HG03280 (cell line): ENCODE results near the gene NFIL3.
A peak's percentile ranks its signal among the peaks of the same experiment; 100 is the strongest.

Experiments used
- ATAC-seq: cut with Tn5 transposase; IDR thresholded peaks from one replicate; pipeline ENCODE4 v1.9.1; 2021; ENCODE audit warnings: mild to moderate bottlenecking, moderate library complexity; ENCODE audit not compliant: unreplicated experiment

The NFIL3 gene

GRCh38 chr9:91361291-91362050, 62.2 kb downstream of the NFIL3 start, which contains the start of gene AUH:
Gene AUH, minus strand, starts transcription at chr9:91361918. Its CDS starts 29 bp downstream, at chr9:91361889.
- peak; percentile 94 for ATAC-seq

GRCh38 chr9:91360551-91361290, 62.9 kb downstream of the NFIL3 start:
- no peak for ATAC-seq

- no peak for ATAC-seq
Observed at GRCh38 chr9:91359734-91360470, 63.7 kb downstream of the NFIL3 start.

GRCh38 chr9:91359083-91359482, 64.5 kb downstream of the NFIL3 start:
- ATAC-seq, result no peak
